ENCODE data around the gene PRR5L.

PRR5L gene

GRCh38 chr11:36452236-36452940 lies 156.3 kb downstream of the PRR5L start:
- Histone ChIP-seq H3K4me2 (ENCODE audit: low read length) (no peak overlapping the region), H3K9me2 (replicated peaks; ENCODE audit: control insufficient read depth, low read length) (no peaks in the 10 kb centered on the region), H3K9me3 (ENCODE audit: control insufficient read depth, insufficient read depth, low read length) (no peaks in the 10 kb centered on the region), H3K27ac (ENCODE audit: low read depth, low read length) (no peak overlapping the region), H3K4me1 (ENCODE audit: control insufficient read depth, low read length) (no peaks in the 10 kb centered on the region), H4K20me1 (ENCODE audit: control insufficient read depth, insufficient read depth, low read depth, low read length) (no peaks in the 10 kb centered on the region), H3K79me2 (ENCODE audit: control insufficient read depth, low read length) (no peaks in the 10 kb centered on the region), H3K27me3 (ENCODE audit: control insufficient read depth, low read length) (no peaks in the 10 kb centered on the region), H3F3A (ENCODE audit: control insufficient read depth, insufficient read depth) (no peaks in the 10 kb centered on the region), H3K36me3 (ENCODE audit: control insufficient read depth, low read length) (no peaks in the 10 kb centered on the region), H3K4me3 (ENCODE audit: low read length) (no peak overlapping the region)
- TF ChIP-seq EZH2phosphoT487 (IDR thresholded peaks at IDR 0.05; ENCODE audit: borderline replicate concordance, low read length) = no peak
- no peak for TF ChIP-seq CTCF (IDR thresholded peaks at IDR 0.05; ENCODE audit: low read depth, low read length, poor library complexity, severe bottlenecking)

- Histone ChIP-seq H3K4me3 (ENCODE audit: low read length) (no peak overlapping the region), H3K4me2 (ENCODE audit: low read length) (no peak overlapping the region), H4K20me1 (ENCODE audit: control insufficient read depth, insufficient read depth, low read depth, low read length) (no peaks in the 10 kb centered on the region), H3K4me1 (ENCODE audit: control insufficient read depth, low read length) (no peaks in the 10 kb centered on the region), H3F3A (ENCODE audit: control insufficient read depth, insufficient read depth) (no peaks in the 10 kb centered on the region), H3K27me3 (ENCODE audit: control insufficient read depth, low read length) (no peaks in the 10 kb centered on the region), H3K36me3 (ENCODE audit: control insufficient read depth, low read length) (no peaks in the 10 kb centered on the region), H3K9me3 (ENCODE audit: control insufficient read depth, insufficient read depth, low read length) (no peaks in the 10 kb centered on the region), H3K79me2 (ENCODE audit: control insufficient read depth, low read length) (no peaks in the 10 kb centered on the region), H3K9me2 (replicated peaks; ENCODE audit: control insufficient read depth, low read length) (no peaks in the 10 kb centered on the region), H3K27ac (ENCODE audit: low read depth, low read length) (no peak overlapping the region)
- TF ChIP-seq EZH2phosphoT487 (IDR thresholded peaks at IDR 0.05; ENCODE audit: borderline replicate concordance, low read length) = no peak
- TF ChIP-seq CTCF (IDR thresholded peaks at IDR 0.05; ENCODE audit: low read depth, low read length, poor library complexity, severe bottlenecking) = no peak
Measured at GRCh38 chr11:36452961-36453360, 156.9 kb downstream of the PRR5L start.

GRCh38 chr11:36453678-36454077 lies 157.6 kb downstream of the PRR5L start:
- no peak for TF ChIP-seq EZH2phosphoT487 (IDR thresholded peaks at IDR 0.05; ENCODE audit: borderline replicate concordance, low read length)
- no peak for TF ChIP-seq CTCF (IDR thresholded peaks at IDR 0.05; ENCODE audit: low read depth, low read length, poor library complexity, severe bottlenecking)
- H3K79me2 ChIP-seq (ENCODE audit: control insufficient read depth, low read length) = no peaks in the 10 kb centered on the region
- no peaks in the 10 kb centered on the region for H3K9me2 ChIP-seq (replicated peaks; ENCODE audit: control insufficient read depth, low read length)
- no peak overlapping the region for H3K4me3 ChIP-seq (ENCODE audit: low read length)
- no peaks in the 10 kb centered on the region for H3K4me1 ChIP-seq (ENCODE audit: control insufficient read depth, low read length)
- H3F3A ChIP-seq (ENCODE audit: control insufficient read depth, insufficient read depth) = no peaks in the 10 kb centered on the region
- H3K36me3 ChIP-seq (ENCODE audit: control insufficient read depth, low read length) = no peaks in the 10 kb centered on the region
- H3K4me2 ChIP-seq (ENCODE audit: low read length) = no peak overlapping the region
- H4K20me1 ChIP-seq (ENCODE audit: control insufficient read depth, insufficient read depth, low read depth, low read length) = no peaks in the 10 kb centered on the region
- H3K27ac ChIP-seq (ENCODE audit: low read depth, low read length) = no peak overlapping the region
- H3K9me3 ChIP-seq (ENCODE audit: control insufficient read depth, insufficient read depth, low read length) = no peaks in the 10 kb centered on the region
- no peaks in the 10 kb centered on the region for H3K27me3 ChIP-seq (ENCODE audit: control insufficient read depth, low read length)
